Ovary (tissue), 3 donors: ENCODE data around the gene YKT6.

ENCODE experiments used
- EP300 ChIP-seq: sonication (generic); formaldehyde crosslinking; IDR thresholded peaks from one replicate; pipeline ENCODE4 v1.6.1; 2017; ENCODE audit warnings: antibody characterized with exemption
- TF ChIP-seq, protein P1 (sequence below), 3 donors: fragments of 450-650 bp in 2 of 3; fragments of 200-600 bp in 1 of 3; IDR thresholded peaks; one replicate each; pipeline versions ENCODE4 v1.5.1 to v1.8.0; 2016 to 2022; ENCODE audit warnings: antibody characterized with exemption in 3 of 3, mild to moderate bottlenecking in 1 of 3
- donor health status: DM: no; HTN: no; CAD: no.

DNA sequence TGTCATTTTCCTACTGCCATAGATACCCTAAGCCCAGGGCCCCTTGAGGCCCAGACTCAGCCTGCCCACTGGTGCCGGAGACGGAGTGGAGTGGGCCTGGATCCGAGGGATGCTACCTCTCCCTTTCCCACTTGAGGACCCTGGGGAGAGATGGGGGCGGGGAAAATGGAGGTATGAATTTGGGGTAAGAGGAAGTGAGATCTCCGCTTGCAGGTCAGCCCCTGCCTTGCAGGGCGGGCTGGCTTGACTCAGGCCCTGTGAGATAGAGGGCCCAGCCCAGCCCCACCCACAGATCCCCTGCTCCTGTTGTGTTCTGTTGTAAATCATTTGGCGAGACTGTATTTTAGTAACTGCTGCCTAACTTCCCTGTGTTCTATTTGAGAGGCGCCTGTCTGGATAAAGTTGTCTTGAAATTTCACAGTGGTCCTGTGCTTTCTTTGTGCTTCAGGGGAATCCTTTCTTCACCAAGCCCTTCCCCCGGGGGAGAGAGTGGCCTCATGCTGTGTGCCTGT, 13.2 kb downstream of the YKT6 start:
- TF ChIP-seq, protein P1, sequence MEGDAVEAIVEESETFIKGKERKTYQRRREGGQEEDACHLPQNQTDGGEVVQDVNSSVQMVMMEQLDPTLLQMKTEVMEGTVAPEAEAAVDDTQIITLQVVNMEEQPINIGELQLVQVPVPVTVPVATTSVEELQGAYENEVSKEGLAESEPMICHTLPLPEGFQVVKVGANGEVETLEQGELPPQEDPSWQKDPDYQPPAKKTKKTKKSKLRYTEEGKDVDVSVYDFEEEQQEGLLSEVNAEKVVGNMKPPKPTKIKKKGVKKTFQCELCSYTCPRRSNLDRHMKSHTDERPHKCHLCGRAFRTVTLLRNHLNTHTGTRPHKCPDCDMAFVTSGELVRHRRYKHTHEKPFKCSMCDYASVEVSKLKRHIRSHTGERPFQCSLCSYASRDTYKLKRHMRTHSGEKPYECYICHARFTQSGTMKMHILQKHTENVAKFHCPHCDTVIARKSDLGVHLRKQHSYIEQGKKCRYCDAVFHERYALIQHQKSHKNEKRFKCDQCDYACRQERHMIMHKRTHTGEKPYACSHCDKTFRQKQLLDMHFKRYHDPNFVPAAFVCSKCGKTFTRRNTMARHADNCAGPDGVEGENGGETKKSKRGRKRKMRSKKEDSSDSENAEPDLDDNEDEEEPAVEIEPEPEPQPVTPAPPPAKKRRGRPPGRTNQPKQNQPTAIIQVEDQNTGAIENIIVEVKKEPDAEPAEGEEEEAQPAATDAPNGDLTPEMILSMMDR (IDR thresholded peaks at IDR 0.05), result no peak
- TF ChIP-seq EP300, result no peak
